Neural progenitor cell (in vitro differentiated cells): Measurements from ENCODE around the gene AGPAT4.

ENCODE experiments used
- EZH2 ChIP-seq: fragments of 200-600 bp; sonication (generic); IDR thresholded peaks from 2 replicates; pipeline ENCODE4 v1.6.1; 2017; ENCODE audit warnings: antibody characterized with exemption, mild to moderate bottlenecking, moderate library complexity
- TF ChIP-seq, protein P1 (sequence below): fragments of 200-600 bp; sonication (generic); IDR thresholded peaks from 2 replicates; pipeline ENCODE4 v1.5.1; 2017; ENCODE audit warnings: antibody characterized with exemption, mild to moderate bottlenecking

GRCh38 chr6:161308075-161308655, 34.3 kb upstream of the AGPAT4 start:
- TF ChIP-seq, protein P1, sequence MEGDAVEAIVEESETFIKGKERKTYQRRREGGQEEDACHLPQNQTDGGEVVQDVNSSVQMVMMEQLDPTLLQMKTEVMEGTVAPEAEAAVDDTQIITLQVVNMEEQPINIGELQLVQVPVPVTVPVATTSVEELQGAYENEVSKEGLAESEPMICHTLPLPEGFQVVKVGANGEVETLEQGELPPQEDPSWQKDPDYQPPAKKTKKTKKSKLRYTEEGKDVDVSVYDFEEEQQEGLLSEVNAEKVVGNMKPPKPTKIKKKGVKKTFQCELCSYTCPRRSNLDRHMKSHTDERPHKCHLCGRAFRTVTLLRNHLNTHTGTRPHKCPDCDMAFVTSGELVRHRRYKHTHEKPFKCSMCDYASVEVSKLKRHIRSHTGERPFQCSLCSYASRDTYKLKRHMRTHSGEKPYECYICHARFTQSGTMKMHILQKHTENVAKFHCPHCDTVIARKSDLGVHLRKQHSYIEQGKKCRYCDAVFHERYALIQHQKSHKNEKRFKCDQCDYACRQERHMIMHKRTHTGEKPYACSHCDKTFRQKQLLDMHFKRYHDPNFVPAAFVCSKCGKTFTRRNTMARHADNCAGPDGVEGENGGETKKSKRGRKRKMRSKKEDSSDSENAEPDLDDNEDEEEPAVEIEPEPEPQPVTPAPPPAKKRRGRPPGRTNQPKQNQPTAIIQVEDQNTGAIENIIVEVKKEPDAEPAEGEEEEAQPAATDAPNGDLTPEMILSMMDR = no peak
- no peak for TF ChIP-seq EZH2
